DMS153 treated with DMSO at 0.1 percent for 48 hours (cell line): ENCODE data around the gene CBX4.
A peak's percentile ranks its signal among the peaks of the same experiment; 100 is the strongest.

ENCODE experiments used
- DNase-seq: peaks from one replicate; lab custom pipeline; 2025; ENCODE audit not compliant: unreplicated experiment; lab: John Stamatoyannopoulos, UW

CBX4 gene

GRCh38 chr17:79842656-79843473 lies 3.6 kb upstream of the CBX4 start:
- no peak for DNase-seq

DNA sequence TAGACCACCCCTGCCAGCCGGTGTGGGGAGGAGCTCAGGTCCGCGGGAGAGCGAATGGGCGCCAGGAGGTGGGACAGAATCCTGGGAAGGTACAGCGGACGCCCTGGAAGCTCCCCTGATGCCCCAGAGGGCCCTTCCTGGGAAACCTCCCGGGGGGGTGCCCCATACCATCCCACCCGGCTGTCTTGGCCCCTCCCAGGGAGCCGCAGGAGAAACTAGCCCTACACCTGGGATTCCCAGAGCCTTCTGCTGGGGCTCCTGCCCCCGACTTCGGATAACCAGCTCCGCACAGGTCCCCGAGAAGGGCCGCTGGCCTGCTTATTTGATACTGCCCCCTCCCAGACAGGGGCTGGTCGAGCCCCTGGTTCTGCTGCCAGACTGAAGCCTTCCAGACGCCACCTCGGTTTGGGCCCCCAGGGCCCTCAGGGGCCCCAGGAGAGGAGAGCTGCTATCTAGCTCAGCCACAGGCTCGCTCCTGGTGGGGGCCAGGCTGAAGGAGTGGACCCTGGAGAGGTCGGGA lies 3.0 kb upstream of the CBX4 start:
- DNase-seq: no peak

- DNase-seq: no peak
Measured at GRCh38 chr17:79841369-79842135, 2.3 kb upstream of the CBX4 start.

- DNase-seq: no peak
Measured at GRCh38 chr17:79840989-79841286, 1.7 kb upstream of the CBX4 start.

DNA sequence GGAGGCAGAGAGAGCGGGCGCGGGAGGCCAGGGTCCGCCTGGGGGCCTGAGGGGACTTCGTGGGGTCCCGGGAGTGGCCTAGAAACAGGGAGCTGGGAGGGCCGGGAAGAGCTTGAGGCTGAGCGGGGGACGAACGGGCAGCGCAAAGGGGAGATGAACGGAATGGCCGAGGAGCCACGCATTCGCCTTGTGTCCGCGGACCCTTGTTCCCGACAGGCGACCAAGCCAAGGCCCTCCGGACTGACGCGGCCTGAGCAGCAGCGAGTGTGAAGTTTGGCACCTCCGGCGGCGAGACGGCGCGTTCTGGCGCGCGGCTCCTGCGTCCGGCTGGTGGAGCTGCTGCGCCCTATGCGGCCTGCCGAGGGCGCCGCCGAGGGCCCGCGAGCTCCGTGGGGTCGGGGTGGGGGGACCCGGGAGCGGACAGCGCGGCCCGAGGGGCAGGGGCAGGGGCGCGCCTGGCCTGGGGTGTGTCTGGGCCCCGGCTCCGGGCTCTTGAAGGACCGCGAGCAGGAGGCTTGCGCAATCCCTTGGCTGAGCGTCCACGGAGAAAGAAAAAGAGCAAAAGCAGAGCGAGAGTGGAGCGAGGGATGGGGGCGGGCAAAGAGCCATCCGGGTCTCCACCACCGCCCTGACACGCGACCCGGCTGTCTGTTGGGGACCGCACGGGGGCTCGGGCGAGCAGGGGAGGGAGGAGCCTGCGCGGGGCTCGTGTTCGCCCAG lies 1.2 kb upstream of the CBX4 start:
- no peak for DNase-seq

DNA sequence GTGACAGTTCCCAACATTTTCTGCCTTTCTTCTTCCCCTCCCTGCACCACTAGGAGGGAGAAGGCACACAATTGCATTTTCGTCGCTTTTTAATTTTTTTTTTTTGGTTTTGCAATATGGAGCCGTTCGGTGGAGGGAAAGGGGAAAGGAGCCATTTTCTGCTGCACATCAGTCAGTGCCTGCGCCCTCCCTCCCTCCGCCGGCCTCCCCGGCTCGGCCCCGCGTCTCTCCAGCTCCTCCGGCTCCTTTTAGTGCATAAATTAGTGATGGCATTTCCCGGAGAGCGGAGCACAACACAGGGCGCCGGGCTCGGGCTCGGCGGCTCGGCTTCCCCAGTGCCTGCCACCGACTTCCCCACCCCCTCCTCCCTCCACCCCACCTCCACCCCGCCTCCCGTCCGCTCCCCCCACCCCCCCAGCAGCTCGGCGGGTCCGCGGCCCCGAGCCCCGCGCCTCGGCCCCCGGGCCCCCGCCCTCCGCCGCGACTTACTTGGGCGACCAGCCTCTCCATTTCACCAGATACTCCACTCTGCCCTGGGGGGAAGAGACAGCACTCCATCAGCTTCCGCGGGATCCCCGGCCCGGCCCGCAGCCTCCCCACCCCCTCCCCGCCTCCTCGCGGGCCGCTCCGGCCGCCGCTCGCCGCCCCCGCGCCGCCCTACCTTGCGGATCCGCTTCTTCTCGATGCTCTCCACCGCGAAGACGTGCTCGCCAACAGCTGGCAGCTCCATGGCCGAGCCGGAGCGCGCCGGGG lies 542 bp downstream of the CBX4 start:
- peak; percentile 24 for DNase-seq

DNA sequence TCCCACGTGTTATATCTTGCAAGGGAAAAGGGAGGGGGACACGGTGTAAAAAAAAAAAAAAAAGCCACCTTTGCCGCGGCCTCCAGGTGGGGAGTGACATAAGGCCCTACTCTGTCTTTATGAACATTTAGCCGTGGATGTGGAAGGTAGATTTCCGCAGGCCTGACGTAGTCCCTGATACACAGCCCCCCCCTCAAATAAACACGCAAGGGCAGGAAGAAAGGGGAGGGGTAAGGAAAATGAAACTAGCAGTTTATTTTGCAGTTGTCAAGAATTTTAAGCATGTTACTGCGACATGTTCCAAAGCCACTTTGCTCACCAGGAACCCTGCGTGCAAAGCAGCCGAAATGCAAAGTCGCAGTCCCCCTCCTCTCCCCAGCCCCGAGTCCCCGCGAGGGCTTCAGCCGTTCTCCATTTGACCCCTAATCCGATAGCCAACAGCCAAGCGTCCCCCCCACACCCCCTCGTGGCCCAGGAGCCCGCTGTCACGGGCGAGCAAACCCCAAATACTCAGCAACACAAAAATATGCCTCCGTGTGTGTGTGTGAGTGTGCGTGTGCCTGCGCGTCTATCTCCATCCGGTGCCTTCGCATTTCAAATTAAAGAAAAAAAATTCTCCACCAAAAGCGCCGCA lies 1.2 kb downstream of the CBX4 start:
- DNase-seq: no peak

GRCh38 chr17:79836972-79837887 lies 2.0 kb downstream of the CBX4 start:
- DNase-seq: peak; percentile 37

DNA sequence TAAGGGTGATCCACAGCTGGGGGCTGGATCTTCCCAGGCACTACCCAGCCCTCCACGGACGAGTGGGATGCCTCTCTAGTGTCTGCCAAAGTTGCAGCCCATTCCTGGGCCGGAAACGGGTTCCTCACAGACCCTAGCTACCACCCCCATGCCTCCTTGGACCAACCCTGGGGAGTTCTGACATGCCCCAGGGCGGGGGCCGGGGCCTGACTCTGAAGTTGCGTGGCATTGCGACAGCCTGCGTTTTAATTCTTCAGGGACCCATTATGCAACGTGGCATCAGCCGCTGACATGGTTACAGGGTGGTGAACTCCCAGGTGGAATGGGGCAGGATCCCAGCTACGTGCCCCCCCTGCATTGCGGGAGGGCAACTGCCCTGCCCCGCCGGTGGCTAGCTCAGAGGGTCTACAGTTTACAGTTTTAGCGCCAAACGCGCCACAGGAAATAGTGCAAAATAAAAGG lies 2.7 kb downstream of the CBX4 start:
- DNase-seq: no peak

- DNase-seq: peak; percentile 78
Measured at GRCh38 chr17:79835953-79836509, 3.2 kb downstream of the CBX4 start.

- no peak for DNase-seq
Measured at GRCh38 chr17:79835470-79835899, 3.8 kb downstream of the CBX4 start.

DNA sequence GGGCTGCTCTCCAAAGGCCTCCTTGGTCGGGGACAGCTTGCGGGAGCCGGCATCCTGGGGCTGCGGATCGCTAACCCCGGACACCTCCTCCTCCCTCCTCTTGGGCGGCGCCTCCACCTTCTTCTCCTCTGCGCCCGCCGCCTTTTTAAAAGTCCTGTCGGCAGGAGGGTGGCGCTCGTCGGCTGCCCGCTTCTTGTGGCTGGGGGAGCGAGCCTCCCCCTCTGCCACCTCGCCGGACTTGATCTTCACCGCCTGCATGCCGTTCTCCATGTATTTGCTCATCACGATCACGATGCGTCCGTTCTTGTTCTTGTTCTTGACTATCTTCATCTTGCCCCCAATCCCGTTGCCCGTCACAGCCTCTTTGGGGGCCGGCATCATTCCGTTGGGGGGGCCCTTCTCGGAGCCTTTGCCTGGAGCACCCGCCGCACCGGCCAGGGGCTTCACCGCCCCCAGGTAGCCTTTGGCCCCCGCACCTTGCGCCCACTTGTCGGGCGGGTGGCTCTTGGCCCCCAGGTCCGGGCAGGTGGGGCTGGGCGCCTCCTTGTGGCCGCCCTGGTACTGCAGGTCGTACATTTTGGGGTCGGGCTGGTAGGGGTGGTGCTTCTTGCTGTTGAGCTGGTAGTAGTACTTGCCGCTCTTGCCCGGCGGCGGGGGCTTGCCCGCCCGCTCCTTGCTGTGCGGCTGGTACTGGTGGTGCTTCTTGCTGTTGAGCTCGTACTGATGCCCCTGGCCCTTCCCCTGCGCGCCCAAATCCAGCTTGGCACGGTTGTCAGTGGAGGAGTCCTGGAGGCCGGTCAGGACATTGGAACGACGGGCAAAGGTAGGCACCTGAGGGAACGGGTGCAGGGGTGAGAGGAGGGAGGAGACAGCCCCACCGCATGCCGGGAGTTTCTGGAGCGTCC lies 4.4 kb downstream of the CBX4 start:
- no peak for DNase-seq

GRCh38 chr17:79833744-79834564 lies 5.3 kb downstream of the CBX4 start:
- no peak for DNase-seq

DNA sequence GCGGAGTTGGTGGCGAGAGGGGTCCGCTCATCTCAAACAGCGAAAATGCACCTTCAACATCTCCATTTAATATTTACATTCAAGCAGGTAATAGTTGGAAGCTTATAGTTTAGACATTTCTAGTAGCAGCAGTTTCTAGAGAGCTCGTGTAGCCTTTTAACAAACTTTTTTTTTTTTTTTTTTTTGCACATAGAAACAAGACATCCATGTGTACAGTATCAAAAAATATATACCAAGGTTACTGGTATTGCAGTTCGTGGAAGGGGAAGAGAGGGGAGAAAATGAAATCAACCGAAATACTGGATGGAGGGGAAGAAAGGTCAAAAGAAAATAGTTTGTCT lies 6.2 kb downstream of the CBX4 start:
- DNase-seq: no peak

GRCh38 chr17:79832218-79833109 lies 6.8 kb downstream of the CBX4 start:
- DNase-seq: no peak
